ENCODE results near the gene LMOD1.
"Not testable (repeated sequence)": the region's sequence is repeated elsewhere in the genome, so short reads cannot be mapped to it uniquely, and the experiment has no call there.

LMOD1 gene

DNA sequence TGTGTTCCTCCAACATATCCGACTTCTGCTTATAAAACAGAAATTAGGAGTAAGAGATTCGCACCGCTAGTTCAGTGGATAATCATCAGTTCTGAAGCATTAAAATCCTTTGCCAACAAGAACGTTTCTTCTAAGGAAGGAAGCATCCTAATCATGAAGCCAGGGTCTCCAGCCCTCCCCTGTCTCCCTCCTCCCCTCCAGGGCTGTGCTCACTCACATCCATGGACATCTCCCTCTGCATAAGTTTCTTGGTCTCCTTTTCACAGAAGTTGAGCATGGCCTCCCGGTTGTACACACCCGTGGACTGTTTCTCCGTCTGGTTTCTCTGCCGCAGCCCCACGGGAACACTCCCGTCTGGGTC lies 505 bp downstream of the LMOD1 start:
- DNase-seq, result no peak

DNA sequence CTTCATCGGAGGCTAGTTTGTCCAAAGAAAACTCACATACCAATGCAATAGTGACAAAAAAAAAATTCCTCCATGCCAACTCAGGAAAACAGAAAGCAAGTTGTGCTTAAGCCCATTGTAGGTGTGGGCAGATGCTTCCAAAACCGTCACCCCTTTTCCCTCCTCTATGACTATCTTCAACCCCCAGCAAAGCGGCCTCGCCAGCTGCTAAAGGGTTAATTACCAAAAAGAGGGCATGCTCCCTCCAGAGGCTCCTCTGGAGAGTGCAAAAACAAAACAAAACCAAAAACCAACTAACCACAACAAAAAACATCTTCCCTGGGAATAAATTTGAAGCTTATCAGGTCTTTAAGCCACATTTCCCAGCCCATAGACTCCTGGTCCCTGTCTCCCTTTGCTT lies 1.2 kb downstream of the LMOD1 start:
- DNase-seq, result no peak

DNA sequence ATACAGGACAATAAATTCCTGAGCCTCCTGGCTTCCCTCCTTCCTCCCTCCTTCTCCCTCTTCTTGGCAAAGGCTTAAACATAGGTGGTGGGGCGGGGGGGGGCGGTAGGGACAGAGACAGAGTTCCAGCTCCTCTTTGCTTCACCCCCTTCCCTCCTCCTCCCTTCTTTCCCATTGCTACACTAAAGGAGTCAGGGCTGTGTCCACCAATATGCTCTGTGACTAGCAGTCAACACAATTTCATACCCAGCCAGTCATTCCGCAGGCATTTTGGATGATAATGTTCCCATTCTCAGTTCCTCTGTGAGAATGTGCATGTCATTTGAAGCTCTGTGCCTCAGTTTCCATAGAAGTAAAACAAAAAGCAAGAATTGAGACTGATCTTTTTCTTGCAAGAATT lies 1.7 kb downstream of the LMOD1 start:
- DNase-seq, result no peak

DNA sequence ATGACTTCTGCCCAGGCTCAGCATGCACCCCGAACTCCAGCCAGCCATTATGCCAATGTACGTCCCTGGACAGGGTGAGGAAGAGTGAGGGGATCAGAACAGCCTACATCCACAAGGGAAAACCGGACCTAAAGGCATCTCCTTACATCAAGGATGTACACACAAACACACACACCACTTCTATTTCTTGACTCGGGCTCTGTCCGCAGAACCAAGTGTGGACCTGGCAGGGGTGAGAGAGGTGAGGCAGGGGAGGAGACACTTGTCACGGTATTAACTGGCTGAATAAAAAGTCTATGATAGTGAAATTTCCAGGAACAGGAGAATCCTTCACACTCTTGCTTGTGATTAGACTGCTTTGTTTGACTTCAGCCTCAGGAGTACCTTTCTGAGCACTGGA lies 2.3 kb downstream of the LMOD1 start:
- no peak for DNase-seq

DNA sequence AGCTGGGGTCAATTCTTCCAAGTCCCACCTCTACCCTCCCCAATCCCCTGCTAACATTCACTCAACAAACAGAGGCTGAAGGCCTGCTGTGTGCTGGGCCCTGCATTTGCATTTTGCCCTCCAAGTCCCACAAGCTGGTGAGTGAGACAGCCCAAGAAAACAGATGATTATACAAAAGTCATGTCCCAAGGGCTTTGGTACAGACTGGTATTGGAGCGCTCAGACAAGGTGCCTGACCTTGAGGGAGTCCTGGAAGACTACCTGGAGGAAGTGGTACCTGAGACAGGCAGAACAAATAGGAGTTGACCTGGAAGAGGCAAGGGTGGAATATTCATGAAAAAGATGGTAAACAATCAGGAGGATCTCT lies 4.2 kb downstream of the LMOD1 start:
- DNase-seq, result no peak

DNA sequence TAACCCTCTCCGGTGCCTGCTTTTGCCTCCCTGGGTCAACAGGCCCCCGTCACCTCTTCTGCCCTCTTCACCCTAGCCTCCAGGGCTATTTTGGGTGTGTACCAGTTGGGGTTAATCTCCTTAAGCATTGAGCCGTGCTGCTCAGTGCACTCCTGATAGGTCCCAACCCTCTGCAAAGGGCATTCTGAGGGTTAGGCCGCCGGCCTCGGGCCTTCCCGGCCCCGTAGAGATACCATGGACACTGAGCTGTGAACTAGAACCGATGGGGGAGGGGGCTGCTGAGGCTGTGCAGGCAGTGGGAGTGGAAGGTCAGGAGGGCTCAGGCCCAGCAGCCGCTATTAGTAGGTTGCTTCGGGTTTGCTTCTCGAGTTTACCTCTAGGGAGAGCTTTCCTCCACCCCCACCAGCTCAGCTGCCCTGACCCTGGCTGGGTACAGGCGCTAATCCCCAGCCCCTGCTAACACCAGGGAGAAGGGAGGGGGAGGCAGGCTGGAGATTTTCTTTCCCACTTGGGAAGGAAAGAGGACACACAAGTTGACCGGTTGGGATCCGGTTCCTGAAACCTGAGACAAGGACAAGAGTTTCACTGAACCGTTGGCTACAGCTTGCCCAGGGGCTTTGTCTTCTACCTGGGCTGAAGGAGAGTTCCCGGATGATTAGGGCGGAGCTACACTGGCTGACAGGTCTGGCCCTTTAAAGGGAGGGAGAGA lies 4.8 kb downstream of the LMOD1 start:
- DNase-seq, result no peak

DNA sequence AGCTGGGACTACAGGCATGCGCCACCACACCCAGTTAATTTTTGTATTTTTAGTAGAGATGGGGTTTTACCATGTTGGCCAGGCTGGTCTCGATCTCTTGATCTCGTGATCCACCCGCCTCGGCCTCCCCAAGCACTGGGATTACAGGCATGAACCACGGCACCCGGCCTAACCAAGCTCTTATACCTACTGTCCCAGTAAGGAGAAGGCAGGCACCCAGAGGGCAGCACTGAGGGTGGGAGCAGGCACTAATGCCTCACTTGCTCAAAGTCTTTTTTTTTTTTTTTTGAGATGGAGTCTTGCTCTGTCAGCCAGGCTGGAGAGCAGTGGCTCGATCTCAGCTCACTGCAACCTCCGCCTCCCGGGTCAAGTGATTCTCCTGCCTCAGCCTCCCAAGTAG lies 6.0 kb downstream of the LMOD1 start:
- DNase-seq, result not testable (repeated sequence)

DNA sequence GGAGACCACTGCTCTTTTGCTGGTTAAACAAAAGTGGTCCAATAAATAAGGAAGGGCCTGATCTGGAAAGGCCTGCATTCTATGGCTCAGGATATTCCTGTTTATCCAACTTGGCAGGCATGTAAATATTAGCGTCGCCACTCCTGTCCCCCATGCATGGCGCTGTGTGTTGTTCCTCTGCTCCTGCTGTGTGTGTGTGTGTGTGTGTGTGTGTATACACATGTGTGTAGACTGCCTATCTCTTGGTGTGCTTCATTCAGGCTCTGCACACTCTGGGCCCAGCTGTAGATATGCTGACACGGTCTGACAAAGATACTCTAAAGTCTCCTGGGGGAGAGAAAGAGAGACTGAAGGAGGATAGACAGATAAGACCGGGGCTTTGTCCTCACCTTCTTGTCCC lies 6.8 kb downstream of the LMOD1 start:
- DNase-seq, result no peak

DNA sequence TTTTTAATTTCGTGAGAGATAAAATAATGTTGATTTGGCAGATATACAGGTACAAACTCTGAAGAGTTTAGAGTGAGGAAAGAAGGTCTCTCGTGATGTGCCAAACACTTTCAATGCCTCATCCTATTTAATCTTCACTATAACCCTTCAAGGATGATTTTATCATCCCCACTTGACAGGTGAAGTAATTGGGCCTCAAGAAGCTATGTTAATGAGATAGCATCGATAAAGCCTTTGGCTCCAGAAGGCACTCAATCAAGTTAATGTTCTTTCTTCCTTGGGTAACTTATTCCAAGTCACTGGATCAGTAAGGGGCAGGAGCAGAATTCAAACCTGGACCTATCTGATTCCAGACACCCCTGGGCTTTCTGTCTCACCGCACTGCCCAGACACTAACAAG lies 7.2 kb downstream of the LMOD1 start:
- no peak for DNase-seq

DNA sequence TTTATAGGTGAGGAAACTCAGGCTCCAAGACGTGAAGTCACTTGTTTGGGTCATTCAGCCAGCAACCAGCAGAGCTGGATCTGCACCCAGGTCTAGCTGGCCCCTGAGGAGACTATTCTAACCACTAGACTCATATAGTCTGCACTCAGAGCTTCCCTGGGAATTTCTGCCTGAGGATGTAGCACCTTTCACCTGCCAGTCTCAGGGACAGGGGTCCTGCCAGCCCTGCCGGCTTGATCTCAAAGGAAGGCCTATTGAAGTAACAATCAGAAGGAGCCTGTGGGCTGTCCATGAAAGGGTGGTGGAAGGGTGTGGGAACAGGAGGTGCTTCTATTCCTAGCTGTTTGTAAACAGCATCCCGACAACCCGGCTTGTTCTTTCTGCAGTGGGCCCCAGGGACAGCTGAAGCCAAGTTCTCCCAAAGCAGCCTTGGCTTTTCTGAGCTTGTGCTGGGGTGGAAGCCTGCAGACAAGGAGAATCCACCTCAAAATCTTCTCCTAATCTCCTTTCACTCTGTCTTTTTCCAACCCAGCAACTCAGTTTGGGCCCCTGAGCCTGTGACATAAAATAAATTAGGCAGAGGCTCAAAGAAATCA lies 7.8 kb downstream of the LMOD1 start:
- no peak for DNase-seq

DNA sequence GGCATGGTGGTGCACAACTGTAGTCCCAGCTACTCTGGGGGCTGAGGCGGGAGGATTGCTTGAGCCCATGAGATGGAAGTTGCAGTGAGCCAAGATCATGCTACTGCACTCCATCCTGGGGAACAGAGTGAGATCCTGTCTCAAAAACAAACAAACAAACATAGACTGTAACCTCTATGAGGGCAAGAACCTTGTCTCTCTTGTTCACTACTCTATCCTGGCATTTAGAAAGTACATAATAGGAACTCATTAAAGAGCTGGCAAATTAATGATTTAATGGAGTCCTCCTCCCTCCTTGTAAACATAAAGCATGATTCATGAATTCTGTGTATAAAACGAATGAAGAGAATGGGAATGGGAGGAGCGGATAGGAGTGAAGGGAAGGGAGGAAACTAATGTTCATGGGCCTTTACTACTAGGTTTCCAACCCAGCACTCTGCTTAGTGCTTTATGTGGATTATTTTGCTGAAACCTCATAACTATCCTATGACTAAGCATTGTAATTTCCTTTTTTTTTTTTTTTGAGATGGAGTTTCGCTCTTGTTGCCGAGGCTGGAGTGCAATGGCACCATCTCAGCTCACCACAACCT lies 8.6 kb downstream of the LMOD1 start:
- no peak for DNase-seq

DNA sequence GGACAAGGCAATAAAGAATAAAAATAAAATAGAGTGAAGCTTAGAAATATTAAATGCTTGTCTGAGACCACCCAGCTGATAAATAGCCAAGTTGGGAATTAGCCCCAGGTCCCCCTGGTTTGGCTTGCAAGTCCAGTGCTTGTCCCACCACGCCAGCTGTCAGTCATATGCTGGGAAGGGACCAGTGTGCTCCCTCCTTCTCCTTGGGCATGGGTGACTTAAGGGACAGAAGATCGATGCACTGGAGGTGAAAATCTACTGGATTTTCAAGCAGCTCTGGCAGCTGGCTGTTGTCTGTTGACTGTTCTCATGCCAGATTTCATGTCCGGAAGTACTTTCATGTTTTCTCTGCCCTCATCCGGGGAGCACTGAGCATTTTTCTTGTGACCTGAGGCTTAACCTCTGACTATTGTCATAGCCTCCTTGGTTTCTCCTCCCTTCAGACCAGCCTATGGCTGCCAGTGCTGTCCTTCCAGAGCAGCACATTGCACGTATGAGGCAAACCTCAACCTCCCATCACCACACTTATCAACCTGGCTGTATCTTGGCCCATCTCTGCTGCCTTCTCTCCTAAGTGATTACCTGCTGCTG lies 12.4 kb downstream of the LMOD1 start:
- no peak for DNase-seq

DNA sequence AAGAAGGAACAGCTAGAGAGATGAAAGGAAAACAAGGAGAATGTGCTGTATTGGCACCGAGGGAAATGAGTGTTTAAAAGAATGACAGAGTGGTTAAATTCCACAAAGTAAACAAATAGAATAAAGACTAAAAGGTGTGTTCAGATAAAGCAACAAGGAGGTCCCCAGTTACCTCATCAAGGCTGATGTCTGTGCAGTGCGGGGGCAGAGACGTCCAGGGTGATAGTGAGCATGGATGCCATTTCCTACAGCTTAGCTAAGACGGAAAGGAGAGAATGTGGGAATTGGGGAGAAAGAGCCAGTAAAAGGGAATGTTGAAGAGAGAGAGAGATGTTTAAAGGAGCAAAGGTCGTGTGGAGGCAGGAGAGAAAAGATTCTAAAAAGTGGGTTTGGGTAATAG lies 15.5 kb downstream of the LMOD1 start:
- DNase-seq, result no peak

DNA sequence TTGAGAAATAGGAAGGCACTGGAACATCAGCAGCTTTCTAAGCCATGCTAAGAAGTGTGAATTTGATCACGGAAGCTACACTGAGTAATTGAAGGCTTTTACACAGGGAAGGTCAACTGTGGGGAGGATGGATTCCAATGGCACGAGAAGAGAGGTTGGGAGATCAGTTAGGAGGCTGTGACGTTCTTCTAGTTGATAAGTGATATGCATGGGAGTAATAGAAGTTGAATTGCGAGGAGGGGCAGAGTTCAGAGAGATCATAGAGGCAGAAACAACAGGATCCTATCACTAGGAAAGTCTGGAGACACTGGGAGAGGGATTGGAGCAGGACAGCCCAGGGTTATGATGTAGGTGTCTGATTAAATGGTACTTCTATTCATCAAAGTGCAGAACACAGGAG lies 16.2 kb downstream of the LMOD1 start:
- no peak for DNase-seq

DNA sequence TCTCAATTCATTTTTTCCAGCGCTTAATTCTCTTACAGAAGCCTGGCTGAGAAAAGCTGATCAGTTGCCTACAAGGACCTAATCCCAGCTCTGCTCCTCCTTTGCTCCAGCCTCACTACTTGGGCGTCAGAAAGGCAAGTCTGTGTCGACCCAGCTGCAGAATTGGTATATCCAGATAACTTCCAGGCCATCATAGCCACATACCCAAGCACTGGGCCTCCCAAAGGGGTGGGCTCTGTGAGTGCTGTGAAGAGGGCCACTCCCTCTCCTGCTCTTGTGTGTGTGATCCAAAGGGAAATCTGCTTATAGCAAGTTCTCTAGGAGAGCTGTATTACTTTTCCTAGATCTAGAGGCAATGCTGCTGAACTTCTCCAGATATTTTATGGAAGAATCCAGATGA lies 18.1 kb downstream of the LMOD1 start:
- DNase-seq, result no peak

DNA sequence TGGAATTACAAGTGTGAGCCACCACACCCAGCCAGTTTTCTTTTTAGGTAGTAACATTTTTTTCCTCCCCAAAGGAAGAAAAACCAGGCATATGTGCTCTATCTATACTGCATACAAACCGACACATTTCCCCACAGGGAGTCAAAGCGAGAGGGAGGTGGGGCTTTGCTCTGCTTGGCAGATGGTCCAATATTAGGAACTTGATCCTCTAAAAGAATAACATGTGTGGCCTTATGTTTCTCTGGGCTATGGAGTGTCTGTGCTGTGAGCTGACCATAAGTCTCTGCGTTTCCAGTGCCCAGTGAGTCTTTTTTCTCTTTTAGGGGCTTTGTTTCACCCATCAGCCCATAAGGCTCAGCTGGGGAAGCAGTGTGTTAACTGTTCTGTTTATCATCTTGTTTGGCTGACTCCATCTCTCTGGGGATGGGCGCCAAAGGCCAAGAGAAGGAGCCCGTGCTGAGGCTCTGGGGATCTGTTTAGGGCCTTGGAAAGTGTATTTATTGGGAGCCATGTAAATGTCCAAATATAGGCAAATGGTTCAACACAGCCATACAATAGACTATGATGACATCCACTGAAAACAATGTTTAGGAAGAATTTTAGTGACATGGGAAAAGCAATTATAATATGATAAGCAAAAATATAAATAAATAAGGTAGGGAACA lies 20.2 kb downstream of the LMOD1 start:
- DNase-seq, result no peak

DNA sequence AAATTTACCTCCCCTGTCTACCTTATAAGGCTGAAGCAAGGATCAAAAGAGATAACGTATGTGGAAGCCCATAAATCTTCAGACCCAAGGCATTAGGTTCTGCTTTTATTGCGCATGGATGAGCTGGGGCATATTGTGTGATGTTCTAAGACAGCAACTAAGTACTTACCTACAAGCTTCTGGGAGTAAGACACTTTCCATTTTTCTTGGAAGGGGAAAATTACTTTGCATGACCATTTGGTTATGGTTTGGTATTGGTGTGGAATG lies 21.1 kb downstream of the LMOD1 start:
- DNase-seq, result no peak

DNA sequence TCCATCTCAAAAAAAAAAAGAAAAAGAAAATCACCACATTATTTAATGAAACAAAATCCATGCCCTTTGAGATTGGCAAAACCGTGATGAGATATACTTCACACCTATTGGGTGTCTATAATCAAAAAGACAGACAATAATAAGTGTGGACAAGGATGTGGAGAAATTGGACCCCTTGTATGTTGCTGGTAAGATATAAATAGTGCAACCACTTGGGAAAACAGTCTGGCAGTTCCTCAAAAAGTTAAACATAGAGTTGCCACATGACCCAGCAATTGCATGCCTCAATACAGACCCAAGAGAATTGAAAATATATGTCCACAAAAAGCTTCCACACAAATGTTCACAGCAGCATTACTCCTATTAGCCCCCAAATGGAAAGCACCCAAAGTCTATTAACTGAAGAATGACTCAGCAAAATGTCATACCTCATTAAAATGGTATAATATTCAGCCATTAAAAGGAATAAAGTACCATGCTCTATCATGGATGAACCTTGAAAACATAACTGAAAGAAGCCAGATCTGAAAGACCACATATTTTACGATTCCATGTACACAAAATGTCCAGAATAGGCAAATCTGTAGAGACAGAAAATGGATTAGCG lies 24.3 kb downstream of the LMOD1 start:
- no peak for DNase-seq

DNA sequence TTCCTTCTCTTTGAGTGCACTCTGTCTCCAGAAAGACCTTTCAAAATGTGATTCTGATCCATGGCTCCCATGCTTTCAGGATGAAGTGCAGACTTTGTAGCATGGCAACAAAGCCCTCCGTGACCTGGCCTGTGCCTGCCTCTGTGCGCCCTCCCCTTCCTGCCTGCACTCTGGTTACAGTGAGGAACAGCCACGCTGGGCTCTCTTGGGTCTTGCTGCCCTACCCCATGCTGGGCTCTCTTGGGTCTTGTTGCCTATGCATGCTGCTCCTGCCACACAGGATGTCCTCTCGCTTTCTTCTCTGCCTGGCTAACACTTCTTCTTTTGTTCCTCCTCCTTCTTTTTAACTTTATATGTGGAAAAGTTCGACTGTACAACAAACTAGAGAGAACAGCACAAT lies 28.0 kb downstream of the LMOD1 start:
- DNase-seq, result no peak

DNA sequence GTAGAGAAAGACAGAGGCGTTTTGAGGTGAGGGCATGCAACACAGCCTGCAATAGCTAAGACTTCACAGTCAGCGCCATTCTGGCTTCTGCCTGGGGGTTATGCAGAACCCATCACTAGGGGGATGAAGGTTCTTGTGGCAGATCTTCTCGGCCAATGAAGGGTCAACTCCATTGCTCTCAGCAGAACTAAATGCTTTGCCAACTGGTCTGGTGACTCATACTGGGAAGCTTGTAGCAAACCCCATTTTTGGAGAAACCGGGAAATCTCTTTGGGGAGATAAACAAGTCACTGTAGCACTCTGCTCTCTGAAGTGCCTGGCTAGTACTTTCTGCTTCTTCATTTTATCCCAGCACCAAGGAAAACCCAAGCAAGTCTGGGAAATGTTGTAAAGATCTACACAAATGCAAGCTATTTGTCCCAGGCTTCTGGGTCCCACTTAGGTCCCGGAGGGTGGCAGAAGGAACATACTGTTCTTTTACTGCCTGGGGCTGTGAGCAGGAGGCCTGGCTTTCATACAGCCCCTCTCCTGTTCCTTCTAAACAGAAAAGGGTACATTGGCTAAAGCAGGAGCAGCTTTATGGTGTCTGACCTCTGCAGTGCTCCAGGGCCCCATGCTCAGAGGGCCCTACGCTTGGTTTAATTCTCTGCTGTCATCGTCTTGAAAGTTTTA lies 28.9 kb downstream of the LMOD1 start:
- no peak for DNase-seq

DNA sequence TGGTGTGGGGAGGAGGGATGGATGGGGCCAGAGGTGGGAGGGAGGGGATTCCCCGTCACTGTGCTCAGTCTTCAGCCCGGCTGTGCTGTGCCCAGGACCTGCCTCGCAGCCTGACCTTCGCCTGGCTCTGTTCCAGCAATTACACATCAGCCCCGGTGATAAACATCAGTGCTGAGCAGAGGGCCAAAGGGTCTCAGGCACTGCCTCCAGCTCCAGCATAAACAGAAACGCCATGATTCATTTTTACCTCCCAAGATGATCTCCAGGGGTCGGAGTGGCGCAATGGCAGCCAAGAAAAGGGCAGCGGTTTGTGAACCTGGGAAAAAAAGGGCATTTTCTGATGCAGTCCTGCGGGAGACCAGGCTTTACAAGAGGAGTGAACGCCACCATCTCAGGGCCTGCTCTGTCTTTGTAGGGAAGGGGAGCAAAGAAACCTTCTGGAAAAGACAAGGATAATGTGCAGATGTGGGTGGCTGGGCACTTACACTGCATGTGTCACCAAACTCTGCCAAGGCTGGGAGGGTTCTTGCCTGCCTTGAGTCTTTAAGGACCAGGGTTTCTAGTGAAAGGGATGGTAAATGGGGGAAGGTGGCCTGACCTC lies 29.6 kb downstream of the LMOD1 start:
- no peak for DNase-seq

DNA sequence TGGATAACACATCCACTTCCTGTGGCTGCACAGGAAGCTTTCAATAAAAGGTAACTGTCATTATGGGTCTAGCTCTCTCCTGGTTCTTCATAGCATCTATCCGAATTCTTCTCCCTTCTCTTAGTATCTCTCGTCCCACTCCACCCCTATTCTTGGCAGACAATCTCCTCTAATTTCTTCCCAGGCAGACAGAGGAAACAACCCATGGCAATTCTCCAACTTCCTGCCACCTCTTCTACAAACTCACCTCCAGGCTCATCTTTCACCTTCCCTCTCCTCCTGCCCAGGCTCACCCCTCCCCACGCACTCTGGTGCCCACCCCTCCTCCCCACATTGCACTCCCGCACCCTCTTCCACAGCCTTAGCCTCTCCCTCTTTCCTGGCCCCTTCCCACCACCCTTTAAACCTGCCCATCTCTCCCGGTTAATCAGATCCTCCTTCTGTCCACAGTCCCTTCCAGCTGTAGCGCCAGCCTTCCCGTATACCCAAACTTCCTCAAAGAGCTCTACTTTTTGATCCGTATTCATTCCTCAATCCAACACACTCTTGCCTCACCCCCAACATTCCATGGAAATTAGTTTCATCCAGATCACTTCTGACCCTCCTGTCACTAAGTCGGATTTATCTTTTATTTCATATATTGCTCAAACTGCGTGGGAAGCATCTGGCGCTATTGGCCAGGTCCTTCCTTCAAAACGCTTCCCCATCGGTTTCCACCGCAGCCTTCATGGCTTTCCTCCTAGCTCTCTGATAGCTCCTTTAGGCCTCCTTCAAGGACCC lies 31.7 kb downstream of the LMOD1 start:
- DNase-seq, result no peak
